Measurements from ENCODE around the gene CC2D1A. TPM values are rescaled to one million over a fixed set of nuclear protein-coding genes. Genes with fewer than 3 reads are reported as not detected.
A peak's percentile ranks its signal among the peaks of the same experiment; 100 is the strongest.

CC2D1A gene
- polyA plus RNA-seq, 1 of the 3 experiments (the other 2 are of a cell fraction) = 24.2 TPM

- TF ChIP-seq ZBTB33 (IDR thresholded peaks at IDR 0.05; ENCODE audit: borderline replicate concordance, low read depth) (no peak), PBX3 (IDR thresholded peaks at IDR 0.05) (no peak), RCOR1 (IDR thresholded peaks at IDR 0.05; ENCODE audit: low read length) (no peak), FOSL2 (IDR thresholded peaks at IDR 0.05; ENCODE audit: borderline replicate concordance, low read depth) (no peak), TCF12 (IDR thresholded peaks at IDR 0.05) (no peak), RFX5 (IDR thresholded peaks at IDR 0.05; ENCODE audit: low read length) (no peak), GABPA (IDR thresholded peaks at IDR 0.05; ENCODE audit: low read depth) (no peak)
Measured at GRCh38 chr19:13929340-13929739, 23.3 kb downstream of the CC2D1A start (continued).

GRCh38 chr19:13929956-13930355 is 24.0 kb downstream of the CC2D1A start:
- H2AFZ ChIP-seq (ENCODE audit: low read depth) = no peak overlapping the region
- H3K4me1 ChIP-seq (ENCODE audit: control insufficient read depth in 1 of 2, insufficient read depth in 2 of 2, low read depth in 1 of 2, low read length in 1 of 2) = peaks cover 0 to 7% of the 10 kb centered on the region in 2 experiments; a peak in 1 of 4 replicates
- 90% methylated on average over 10 of the region's 17 CpGs for WGBS (ENCODE audit: low lambda C conversion rate)
- H3K79me2 ChIP-seq (ENCODE audit: insufficient read depth) = no peaks in the 10 kb centered on the region
- ChIA-PET CTCF (interaction anchor here (0.7 to 1.9 kb wide), 4 partner anchors 102 to 119 kb away, joined by 3 to 5 read pairs (median 3); partner anchors contain the start of gene IL27RA), POLR2A (interaction anchor here (0.6 to 1.2 kb wide), 3 partner anchors 8 to 101 kb away, joined by 3 to 4 read pairs (median 4); partner anchors contain the start of genes DCAF15, IL27RA and PODNL1)
- no peaks in the 10 kb centered on the region for H4K20me1 ChIP-seq (ENCODE audit: insufficient read depth)
- H3K27ac ChIP-seq (ENCODE audit: low read depth in 2 of 2, low read length in 1 of 2) = no peak overlapping the region; a peak in 1 of 4 replicates
- no peak overlapping the region for H3K9ac ChIP-seq
- TF ChIP-seq RXRA (IDR thresholded peaks at IDR 0.05; ENCODE audit: borderline replicate concordance, low read depth) (no peak), EP300 (IDR thresholded peaks at IDR 0.05; ENCODE audit: borderline replicate concordance in 1 of 2, low read depth in 1 of 2, low read length in 1 of 2) (no peak), PBX3 (IDR thresholded peaks at IDR 0.05) (no peak), USF1 (IDR thresholded peaks at IDR 0.05; ENCODE audit: borderline replicate concordance, low read depth) (no peak), CHD2 (IDR thresholded peaks at IDR 0.05; ENCODE audit: low read length, partially characterized antibody) (no peak), MAX (IDR thresholded peaks at IDR 0.05; ENCODE audit: low read depth) (no peak), TEAD4 (IDR thresholded peaks at IDR 0.05; ENCODE audit: borderline replicate concordance, insufficient read depth) (no peak), YY1 (IDR thresholded peaks at IDR 0.05; ENCODE audit: low read depth) (no peak), FOXJ3 (CRISPR knock-in tag; IDR thresholded peaks at IDR 0.05) (no peak), EZH2phosphoT487 (IDR thresholded peaks at IDR 0.05; ENCODE audit: borderline replicate concordance, low read depth) (no peak), SMC3 (IDR thresholded peaks at IDR 0.05; ENCODE audit: low read depth, low read length) (no peak), GABPA (IDR thresholded peaks at IDR 0.05; ENCODE audit: low read depth) (no peak), NFIC (IDR thresholded peaks at IDR 0.05; ENCODE audit: borderline replicate concordance) (no peak), RFX5 (IDR thresholded peaks at IDR 0.05; ENCODE audit: low read length) (no peak), NRF1 (IDR thresholded peaks at IDR 0.05; ENCODE audit: low read depth, low read length) (no peak), GATA2 (CRISPR knock-in tag; IDR thresholded peaks at IDR 0.05) (no peak), FOSL2 (IDR thresholded peaks at IDR 0.05; ENCODE audit: borderline replicate concordance, low read depth) (no peak), IRF3 (IDR thresholded peaks at IDR 0.05; ENCODE audit: low read depth, low read length) (no peak)
- H3K4me3 ChIP-seq (ENCODE audit: low read depth in 2 of 2, low read length in 1 of 2) = no peak overlapping the region
- H3K27me3 ChIP-seq (ENCODE audit: insufficient read depth) = no peaks in the 10 kb centered on the region
- H3K4me2 ChIP-seq = no peak overlapping the region
- H3K9me3 ChIP-seq = no peaks in the 10 kb centered on the region
- no peaks in the 10 kb centered on the region for H3F3A ChIP-seq (replicated peaks; ENCODE audit: insufficient read depth)
- peaks cover 0 to 2% of the 10 kb centered on the region in 2 experiments for H3K36me3 ChIP-seq (replicated peaks in 1 of 2; ENCODE audit: control insufficient read depth in 1 of 2, insufficient read depth in 2 of 2, low read length in 1 of 2)
- no peaks in the 10 kb centered on the region for H3K9me2 ChIP-seq
- peak; percentile 45 for DNase-seq
